RWPE2 (cell line): Measurements from ENCODE around the gene CDH10.
A peak's percentile ranks its signal among the peaks of the same experiment; 100 is the strongest.

Experiments used
- ATAC-seq: fragments of 200-7000 bp; cut with Tn5 transposase; 3 replicates; pipeline ENCODE4 v1.9.1; 2021; ENCODE audit warnings: low read depth
- DNase-seq: peaks from one replicate; pipeline ENCODE4 v3.0.0-alpha.2; 2020; ENCODE audit warnings: low spot score
- H3K27ac ChIP-seq: fragments of 450-650 bp; 2 replicates; pipeline ENCODE4 v1.5.1; 2017; ENCODE audit warnings: mild to moderate bottlenecking; ENCODE audit not compliant: poor library complexity, severe bottlenecking
- H3K27me3 ChIP-seq: fragments of 250-450 bp; sonication (Bioruptor Pico); 2 replicates; pipeline ENCODE4 v1.5.1; 2021; ENCODE audit warnings: mild to moderate bottlenecking, moderate library complexity; ENCODE audit not compliant: insufficient read depth, poor library complexity, severe bottlenecking
- H3K36me3 ChIP-seq: fragments of 250-450 bp; sonication (Bioruptor Pico); 2 replicates; pipeline ENCODE4 v1.5.1; 2020; ENCODE audit warnings: low read depth, mild to moderate bottlenecking, moderate library complexity
- H3K4me1 ChIP-seq: fragments of 250-450 bp; sonication (Bioruptor Pico); 2 replicates; pipeline ENCODE4 v1.5.1; 2021; ENCODE audit warnings: mild to moderate bottlenecking, moderate library complexity; ENCODE audit not compliant: insufficient read depth, poor library complexity, severe bottlenecking
- H3K4me3 ChIP-seq: fragments of 250-450 bp; sonication (Bioruptor Pico); 2 replicates; pipeline ENCODE4 v1.5.1; 2021; ENCODE audit warnings: mild to moderate bottlenecking, moderate library complexity; ENCODE audit not compliant: severe bottlenecking
- H3K9me3 ChIP-seq: fragments of 250-450 bp; sonication (Bioruptor Pico); 2 replicates; pipeline ENCODE4 v1.5.1; 2021; ENCODE audit warnings: mild to moderate bottlenecking, moderate library complexity; ENCODE audit not compliant: severe bottlenecking
- TF ChIP-seq, protein P1 (sequence below): fragments of 450-650 bp; IDR thresholded peaks from one replicate; pipeline ENCODE4 v1.5.1; 2017; ENCODE audit warnings: mild to moderate bottlenecking, moderate library complexity; ENCODE audit not compliant: poor library complexity, severe bottlenecking

The CDH10 gene

DNA sequence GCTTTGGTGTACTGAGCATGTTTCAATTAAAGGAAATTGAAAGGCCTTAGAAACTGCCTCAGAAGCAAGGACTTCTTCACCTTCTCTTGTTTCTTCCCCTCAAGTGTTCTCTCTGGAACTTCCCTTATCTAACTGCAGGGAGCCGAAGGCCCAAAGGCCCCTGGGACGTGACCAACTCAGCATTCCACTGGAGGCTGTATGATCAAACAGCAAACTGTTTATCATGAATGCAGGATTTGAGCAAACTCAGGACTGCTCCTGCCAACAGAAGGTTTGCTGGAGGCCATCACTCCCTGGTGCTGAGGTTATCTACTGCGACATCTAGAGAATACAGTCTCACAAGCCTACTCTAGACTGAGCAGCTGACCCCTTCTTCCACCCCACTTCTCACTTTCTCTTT lies 4.8 kb upstream of the CDH10 start:
- no peaks in the 10 kb centered on the region for H3K9me3 ChIP-seq
- ATAC-seq (no peak), DNase-seq (no peak)
- no peaks in the 10 kb centered on the region for H3K36me3 ChIP-seq
- H3K27me3 ChIP-seq: peaks cover 27% of the 10 kb centered on the region
- no peaks in the 10 kb centered on the region for H3K4me1 ChIP-seq
- TF ChIP-seq, protein P1, sequence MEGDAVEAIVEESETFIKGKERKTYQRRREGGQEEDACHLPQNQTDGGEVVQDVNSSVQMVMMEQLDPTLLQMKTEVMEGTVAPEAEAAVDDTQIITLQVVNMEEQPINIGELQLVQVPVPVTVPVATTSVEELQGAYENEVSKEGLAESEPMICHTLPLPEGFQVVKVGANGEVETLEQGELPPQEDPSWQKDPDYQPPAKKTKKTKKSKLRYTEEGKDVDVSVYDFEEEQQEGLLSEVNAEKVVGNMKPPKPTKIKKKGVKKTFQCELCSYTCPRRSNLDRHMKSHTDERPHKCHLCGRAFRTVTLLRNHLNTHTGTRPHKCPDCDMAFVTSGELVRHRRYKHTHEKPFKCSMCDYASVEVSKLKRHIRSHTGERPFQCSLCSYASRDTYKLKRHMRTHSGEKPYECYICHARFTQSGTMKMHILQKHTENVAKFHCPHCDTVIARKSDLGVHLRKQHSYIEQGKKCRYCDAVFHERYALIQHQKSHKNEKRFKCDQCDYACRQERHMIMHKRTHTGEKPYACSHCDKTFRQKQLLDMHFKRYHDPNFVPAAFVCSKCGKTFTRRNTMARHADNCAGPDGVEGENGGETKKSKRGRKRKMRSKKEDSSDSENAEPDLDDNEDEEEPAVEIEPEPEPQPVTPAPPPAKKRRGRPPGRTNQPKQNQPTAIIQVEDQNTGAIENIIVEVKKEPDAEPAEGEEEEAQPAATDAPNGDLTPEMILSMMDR: no peak
- no peak overlapping the region for H3K4me3 ChIP-seq
- H3K27ac ChIP-seq: no peak overlapping the region

DNA sequence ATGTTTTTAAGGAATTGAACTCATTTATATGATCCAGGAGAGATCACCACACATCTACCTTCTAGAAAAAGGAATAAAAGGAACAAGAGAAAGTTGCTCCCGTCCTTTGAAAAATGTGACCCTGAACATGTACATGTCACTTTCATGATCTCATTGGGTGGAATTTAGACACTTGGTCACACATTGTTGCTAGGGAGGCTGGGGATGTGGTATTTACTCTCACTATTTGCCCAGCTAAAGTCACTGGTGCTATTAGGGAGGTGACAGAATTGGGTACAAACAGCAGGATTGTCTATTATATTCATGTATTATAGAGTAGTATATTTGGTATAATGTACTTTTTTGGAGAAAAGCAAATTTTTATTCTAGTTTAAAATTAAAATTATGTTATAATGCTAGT lies 2.1 kb upstream of the CDH10 start:
- no peaks in the 10 kb centered on the region for H3K36me3 ChIP-seq
- DNase-seq: no peak
- TF ChIP-seq, protein P1: no peak

DNA sequence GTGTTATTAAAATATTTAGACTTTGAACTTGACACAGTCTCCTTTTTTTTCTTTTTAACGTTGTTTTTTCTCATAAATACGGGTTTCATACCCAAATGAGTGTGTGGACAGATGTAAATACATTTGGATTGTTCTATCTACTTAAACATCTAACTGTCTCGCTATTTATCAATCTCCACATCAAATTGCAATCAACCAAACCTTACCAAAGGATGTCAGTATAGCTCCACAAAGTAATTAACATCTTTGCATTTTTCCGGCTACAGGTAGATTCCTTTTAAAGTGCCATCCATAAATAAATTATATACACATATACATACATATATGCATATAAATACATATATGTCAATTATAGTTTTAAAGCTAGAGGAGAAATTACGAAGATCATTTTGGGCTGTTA lies 705 bp upstream of the CDH10 start:
- no peak overlapping the region for H3K27ac ChIP-seq
- TF ChIP-seq, protein P1: peak; percentile 32

More for the DNA sequence above, 2.1 kb upstream of the CDH10 start:
- Histone ChIP-seq H3K9me3 (no peaks in the 10 kb centered on the region), H3K27me3 (peaks cover 40% of the 10 kb centered on the region), H3K27ac (no peak overlapping the region), H3K4me1 (peaks cover 7% of the 10 kb centered on the region), H3K4me3 (no peak overlapping the region)
- no peak for ATAC-seq

DNA sequence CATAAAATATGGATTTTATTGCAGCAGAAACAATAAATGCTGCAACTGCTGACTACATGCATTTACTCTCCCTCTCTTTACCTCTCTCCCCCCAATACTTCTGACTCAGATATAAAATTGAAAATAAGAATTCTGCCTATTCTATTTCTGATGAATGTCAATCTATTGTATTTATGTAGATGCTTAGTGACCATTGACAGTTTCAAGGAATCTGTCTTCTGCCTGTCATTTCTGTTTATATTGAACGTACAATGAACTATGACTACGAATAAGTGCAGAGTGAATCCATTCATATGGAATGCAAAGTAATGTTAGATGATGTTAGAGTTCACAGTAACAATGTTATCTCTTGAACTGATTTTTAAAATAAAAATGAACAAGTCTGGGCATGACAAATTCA lies 898 bp downstream of the CDH10 start:
- Histone ChIP-seq H3K27me3 (peaks cover 57% of the 10 kb centered on the region), H3K4me1 (peaks cover 7% of the 10 kb centered on the region), H3K36me3 (no peaks in the 10 kb centered on the region), H3K9me3 (no peaks in the 10 kb centered on the region), H3K4me3 (no peak overlapping the region), H3K27ac (no peak overlapping the region)
- ATAC-seq: peak; percentile 35; the same call in 1 of the 3 replicates
- DNase-seq: no peak
- TF ChIP-seq, protein P1: no peak

More for the DNA sequence above, 705 bp upstream of the CDH10 start:
- H3K36me3 ChIP-seq: no peaks in the 10 kb centered on the region
- peaks cover 7% of the 10 kb centered on the region for H3K4me1 ChIP-seq
- ATAC-seq (no peak), DNase-seq (no peak)
- no peak overlapping the region for H3K4me3 ChIP-seq
- peaks cover 45% of the 10 kb centered on the region for H3K27me3 ChIP-seq
- no peaks in the 10 kb centered on the region for H3K9me3 ChIP-seq

DNA sequence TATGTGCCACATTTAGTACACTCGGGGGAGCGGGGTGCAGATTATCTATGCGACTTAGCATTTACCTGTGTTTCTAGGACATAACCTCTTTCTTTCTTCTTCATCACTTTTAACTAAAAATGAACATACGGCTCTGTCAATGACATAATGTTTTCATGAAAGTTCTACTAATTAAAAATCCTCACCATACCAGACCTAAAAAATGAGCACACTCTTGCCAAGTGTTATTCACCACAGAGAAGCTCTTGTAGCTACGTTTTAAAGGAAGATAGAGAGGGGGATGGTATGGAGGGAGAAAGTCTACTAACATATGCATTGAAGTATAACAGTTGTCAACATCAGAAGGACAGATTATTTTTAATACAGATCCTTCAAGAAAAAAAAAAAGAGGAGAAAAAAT lies 1.6 kb downstream of the CDH10 start:
- no peak for ATAC-seq
- H3K36me3 ChIP-seq: no peaks in the 10 kb centered on the region
- H3K4me3 ChIP-seq: no peak overlapping the region
- no peak for DNase-seq
- TF ChIP-seq, protein P1: no peak
- no peaks in the 10 kb centered on the region for H3K9me3 ChIP-seq
- H3K4me1 ChIP-seq: peaks cover 7% of the 10 kb centered on the region
- H3K27ac ChIP-seq: no peak overlapping the region
- H3K27me3 ChIP-seq: peaks cover 57% of the 10 kb centered on the region
